Measurements from ENCODE around the gene ERBB4.

The ERBB4 gene

GRCh38 chr2:211664321-211664720, 874.3 kb downstream of the ERBB4 start:
- Histone ChIP-seq H3K4me3 (ENCODE audit: low read length) (no peak overlapping the region), H3K36me3 (ENCODE audit: control insufficient read depth, insufficient read depth, low read length) (no peaks in the 10 kb centered on the region), H3K9ac (ENCODE audit: low read length) (no peak overlapping the region), H3K9me3 (ENCODE audit: control insufficient read depth, low read length) (no peaks in the 10 kb centered on the region), H3K27me3 (ENCODE audit: control insufficient read depth, insufficient read depth, low read length) (no peaks in the 10 kb centered on the region), H3K4me1 (ENCODE audit: control insufficient read depth, insufficient read depth, low read length) (no peaks in the 10 kb centered on the region)

- no peak overlapping the region for H3K4me3 ChIP-seq (ENCODE audit: low read length)
- H3K4me1 ChIP-seq (ENCODE audit: control insufficient read depth, insufficient read depth, low read length), result no peaks in the 10 kb centered on the region
- H3K9ac ChIP-seq (ENCODE audit: low read length), result no peak overlapping the region
- H3K27me3 ChIP-seq (ENCODE audit: control insufficient read depth, insufficient read depth, low read length), result no peaks in the 10 kb centered on the region
- no peaks in the 10 kb centered on the region for H3K36me3 ChIP-seq (ENCODE audit: control insufficient read depth, insufficient read depth, low read length)
- no peaks in the 10 kb centered on the region for H3K9me3 ChIP-seq (ENCODE audit: control insufficient read depth, low read length)
Measured at GRCh38 chr2:211654211-211654780, 884.3 kb downstream of the ERBB4 start.

- no peaks in the 10 kb centered on the region for H3K9me3 ChIP-seq (ENCODE audit: control insufficient read depth, low read length)
- H3K9ac ChIP-seq (ENCODE audit: low read length), result no peak overlapping the region
- H3K27me3 ChIP-seq (ENCODE audit: control insufficient read depth, insufficient read depth, low read length), result no peaks in the 10 kb centered on the region
- no peak overlapping the region for H3K4me3 ChIP-seq (ENCODE audit: low read length)
- no peaks in the 10 kb centered on the region for H3K4me1 ChIP-seq (ENCODE audit: control insufficient read depth, insufficient read depth, low read length)
- H3K36me3 ChIP-seq (ENCODE audit: control insufficient read depth, insufficient read depth, low read length), result no peaks in the 10 kb centered on the region
Measured at GRCh38 chr2:211652327-211652726, 886.3 kb downstream of the ERBB4 start.

- Histone ChIP-seq H3K4me1 (ENCODE audit: control insufficient read depth, insufficient read depth, low read length) (no peaks in the 10 kb centered on the region), H3K9ac (ENCODE audit: low read length) (no peak overlapping the region), H3K36me3 (ENCODE audit: control insufficient read depth, insufficient read depth, low read length) (no peaks in the 10 kb centered on the region), H3K4me3 (ENCODE audit: low read length) (no peak overlapping the region), H3K9me3 (ENCODE audit: control insufficient read depth, low read length) (no peaks in the 10 kb centered on the region), H3K27me3 (ENCODE audit: control insufficient read depth, insufficient read depth, low read length) (no peaks in the 10 kb centered on the region)
Measured at GRCh38 chr2:211649331-211649730, 889.3 kb downstream of the ERBB4 start.

GRCh38 chr2:211631503-211631902, 907.1 kb downstream of the ERBB4 start:
- no peaks in the 10 kb centered on the region for H3K27me3 ChIP-seq (ENCODE audit: control insufficient read depth, insufficient read depth, low read length)
- H3K4me1 ChIP-seq (ENCODE audit: control insufficient read depth, insufficient read depth, low read length), result no peaks in the 10 kb centered on the region
- no peak overlapping the region for H3K4me3 ChIP-seq (ENCODE audit: low read length)
- no peaks in the 10 kb centered on the region for H3K36me3 ChIP-seq (ENCODE audit: control insufficient read depth, insufficient read depth, low read length)
- no peak overlapping the region for H3K9ac ChIP-seq (ENCODE audit: low read length)
- no peaks in the 10 kb centered on the region for H3K9me3 ChIP-seq (ENCODE audit: control insufficient read depth, low read length)

- H3K27me3 ChIP-seq (ENCODE audit: control insufficient read depth, insufficient read depth, low read length), result no peaks in the 10 kb centered on the region
- H3K9ac ChIP-seq (ENCODE audit: low read length), result no peak overlapping the region
- no peaks in the 10 kb centered on the region for H3K36me3 ChIP-seq (ENCODE audit: control insufficient read depth, insufficient read depth, low read length)
- H3K9me3 ChIP-seq (ENCODE audit: control insufficient read depth, low read length), result no peaks in the 10 kb centered on the region
- H3K4me3 ChIP-seq (ENCODE audit: low read length), result no peak overlapping the region
- no peaks in the 10 kb centered on the region for H3K4me1 ChIP-seq (ENCODE audit: control insufficient read depth, insufficient read depth, low read length)
Measured at GRCh38 chr2:211623096-211623495, 915.5 kb downstream of the ERBB4 start.

GRCh38 chr2:211620986-211621385, 917.6 kb downstream of the ERBB4 start:
- Histone ChIP-seq H3K4me1 (ENCODE audit: control insufficient read depth, insufficient read depth, low read length) (no peaks in the 10 kb centered on the region), H3K27me3 (ENCODE audit: control insufficient read depth, insufficient read depth, low read length) (no peaks in the 10 kb centered on the region), H3K4me3 (ENCODE audit: low read length) (no peak overlapping the region), H3K9ac (ENCODE audit: low read length) (no peak overlapping the region), H3K36me3 (ENCODE audit: control insufficient read depth, insufficient read depth, low read length) (no peaks in the 10 kb centered on the region), H3K9me3 (ENCODE audit: control insufficient read depth, low read length) (no peaks in the 10 kb centered on the region)

- Histone ChIP-seq H3K4me3 (ENCODE audit: low read length) (no peak overlapping the region), H3K36me3 (ENCODE audit: control insufficient read depth, insufficient read depth, low read length) (no peaks in the 10 kb centered on the region), H3K9me3 (ENCODE audit: control insufficient read depth, low read length) (no peaks in the 10 kb centered on the region), H3K4me1 (ENCODE audit: control insufficient read depth, insufficient read depth, low read length) (no peaks in the 10 kb centered on the region), H3K27me3 (ENCODE audit: control insufficient read depth, insufficient read depth, low read length) (no peaks in the 10 kb centered on the region), H3K9ac (ENCODE audit: low read length) (no peak overlapping the region)
Measured at GRCh38 chr2:211617803-211618202, 920.8 kb downstream of the ERBB4 start.

GRCh38 chr2:211611621-211612020, 927.0 kb downstream of the ERBB4 start:
- Histone ChIP-seq H3K36me3 (ENCODE audit: control insufficient read depth, insufficient read depth, low read length) (no peaks in the 10 kb centered on the region), H3K9me3 (ENCODE audit: control insufficient read depth, low read length) (no peaks in the 10 kb centered on the region), H3K4me1 (ENCODE audit: control insufficient read depth, insufficient read depth, low read length) (no peaks in the 10 kb centered on the region), H3K27me3 (ENCODE audit: control insufficient read depth, insufficient read depth, low read length) (no peaks in the 10 kb centered on the region), H3K9ac (ENCODE audit: low read length) (no peak overlapping the region), H3K4me3 (ENCODE audit: low read length) (no peak overlapping the region)

GRCh38 chr2:211611061-211611518, 927.5 kb downstream of the ERBB4 start:
- H3K9ac ChIP-seq (ENCODE audit: low read length), result no peak overlapping the region
- no peak overlapping the region for H3K4me3 ChIP-seq (ENCODE audit: low read length)
- no peaks in the 10 kb centered on the region for H3K4me1 ChIP-seq (ENCODE audit: control insufficient read depth, insufficient read depth, low read length)
- H3K36me3 ChIP-seq (ENCODE audit: control insufficient read depth, insufficient read depth, low read length), result no peaks in the 10 kb centered on the region
- no peaks in the 10 kb centered on the region for H3K27me3 ChIP-seq (ENCODE audit: control insufficient read depth, insufficient read depth, low read length)
- no peaks in the 10 kb centered on the region for H3K9me3 ChIP-seq (ENCODE audit: control insufficient read depth, low read length)

GRCh38 chr2:211609127-211609526, 929.5 kb downstream of the ERBB4 start:
- H3K9ac ChIP-seq (ENCODE audit: low read length), result no peak overlapping the region
- no peaks in the 10 kb centered on the region for H3K4me1 ChIP-seq (ENCODE audit: control insufficient read depth, insufficient read depth, low read length)
- H3K9me3 ChIP-seq (ENCODE audit: control insufficient read depth, low read length), result no peaks in the 10 kb centered on the region
- H3K4me3 ChIP-seq (ENCODE audit: low read length), result no peak overlapping the region
- no peaks in the 10 kb centered on the region for H3K36me3 ChIP-seq (ENCODE audit: control insufficient read depth, insufficient read depth, low read length)
- no peaks in the 10 kb centered on the region for H3K27me3 ChIP-seq (ENCODE audit: control insufficient read depth, insufficient read depth, low read length)

GRCh38 chr2:211599146-211599545, 939.5 kb downstream of the ERBB4 start:
- Histone ChIP-seq H3K36me3 (ENCODE audit: control insufficient read depth, insufficient read depth, low read length) (no peaks in the 10 kb centered on the region), H3K9me3 (ENCODE audit: control insufficient read depth, low read length) (no peaks in the 10 kb centered on the region), H3K4me3 (ENCODE audit: low read length) (no peak overlapping the region), H3K9ac (ENCODE audit: low read length) (no peak overlapping the region), H3K4me1 (ENCODE audit: control insufficient read depth, insufficient read depth, low read length) (no peaks in the 10 kb centered on the region), H3K27me3 (ENCODE audit: control insufficient read depth, insufficient read depth, low read length) (no peaks in the 10 kb centered on the region)

- no peaks in the 10 kb centered on the region for H3K36me3 ChIP-seq (ENCODE audit: control insufficient read depth, insufficient read depth, low read length)
- H3K9ac ChIP-seq (ENCODE audit: low read length), result no peak overlapping the region
- H3K4me1 ChIP-seq (ENCODE audit: control insufficient read depth, insufficient read depth, low read length), result no peaks in the 10 kb centered on the region
- H3K27me3 ChIP-seq (ENCODE audit: control insufficient read depth, insufficient read depth, low read length), result no peaks in the 10 kb centered on the region
- no peaks in the 10 kb centered on the region for H3K9me3 ChIP-seq (ENCODE audit: control insufficient read depth, low read length)
- no peak overlapping the region for H3K4me3 ChIP-seq (ENCODE audit: low read length)
Measured at GRCh38 chr2:211598238-211598637, 940.4 kb downstream of the ERBB4 start.
